PC-3 (cell line): ENCODE measurements around the gene COL4A1. TPM values are rescaled to one million over a fixed set of nuclear protein-coding genes. Genes with fewer than 3 reads are reported as not detected.

Experiments
- ATAC-seq: fragments of 200-7000 bp; cut with Tn5 transposase; 2 replicates; pipeline ENCODE4 v1.9.1; 2020; ENCODE audit warnings: mild to moderate bottlenecking, moderate library complexity
- BruUV-seq: library from RNA; stranded (reverse); fragments of 400-500 nt; replicated peaks from 2 replicates; lab custom pipeline; 2021; lab: Mats Ljungman, UMichigan
- CTCF ChIA-PET: fragments of 300-600 bp; sonication (Branson Sonifier 250); formaldehyde crosslinking; loops from one replicate; lab custom pipeline; 2022; ENCODE audit warnings: antibody characterized with exemption; lab: Charles Lee
- POLR2A ChIA-PET: fragments of 300-600 bp; sonication (Branson Sonifier 250); formaldehyde crosslinking; loops from one replicate; lab custom pipeline; 2022; ENCODE audit warnings: antibody characterized with exemption; ENCODE audit not compliant: unreplicated experiment; lab: Charles Lee
- DNase-seq: peaks from one replicate; pipeline ENCODE4 v3.0.0-alpha.2; 2015
- H2AFZ ChIP-seq: fragments of 300-600 bp; sonication (generic); 2 replicates; pipeline ENCODE4 v1.6.0; 2016; ENCODE audit warnings: antibody characterized with exemption, low read length
- H3F3A ChIP-seq: fragments of 300-600 bp; sonication (generic); one replicate; pipeline ENCODE4 v1.6.0; 2017; ENCODE audit warnings: antibody characterized with exemption, low read length, control low read depth, mild to moderate bottlenecking; ENCODE audit not compliant: unreplicated experiment
- H3K27ac ChIP-seq: fragments of 300-600 bp; sonication (generic); 2 replicates; pipeline ENCODE4 v1.5.1; 2016; ENCODE audit warnings: mild to moderate bottlenecking, low read length
- H3K27me3 ChIP-seq: fragments of 300-600 bp; sonication (generic); 2 replicates; pipeline ENCODE4 v1.6.1; 2016; ENCODE audit warnings: low read length, mixed read lengths
- H3K36me3 ChIP-seq: fragments of 300-600 bp; sonication (generic); 2 replicates; pipeline ENCODE4 v1.6.1; 2016; ENCODE audit warnings: low read depth, mixed run types, low read length, mixed read lengths
- H3K4me1 ChIP-seq: fragments of 300-600 bp; sonication (generic); 2 replicates; pipeline ENCODE4 v1.5.1; 2016; ENCODE audit warnings: low read length; ENCODE audit not compliant: insufficient read depth
- H3K4me2 ChIP-seq: fragments of 300-600 bp; sonication (generic); 2 replicates; pipeline ENCODE4 v1.6.0; 2016; ENCODE audit warnings: low read length
- H3K4me3 ChIP-seq: fragments of 300-600 bp; sonication (generic); 2 replicates; pipeline ENCODE4 v1.5.1; 2016; ENCODE audit warnings: mild to moderate bottlenecking, low read length, mixed read lengths
- H3K79me2 ChIP-seq: fragments of 300-600 bp; sonication (generic); 2 replicates; pipeline ENCODE4 v1.6.1; 2017; ENCODE audit warnings: low read length, mixed read lengths
- H3K9ac ChIP-seq: fragments of 300-600 bp; sonication (generic); 2 replicates; pipeline ENCODE4 v1.6.0; 2016; ENCODE audit warnings: mild to moderate bottlenecking, low read length
- H3K9me2 ChIP-seq: fragments of 300-600 bp; sonication (generic); replicated peaks from 2 replicates; pipeline ENCODE4 v1.6.1; 2016; ENCODE audit warnings: mixed run types, low read length, mixed read lengths
- H3K9me3 ChIP-seq: fragments of 300-600 bp; sonication (generic); 2 replicates; pipeline ENCODE4 v1.6.1; 2016; ENCODE audit warnings: low read length, mixed read lengths
- H4K20me1 ChIP-seq: fragments of 300-600 bp; sonication (generic); 2 replicates; pipeline ENCODE4 v1.6.1; 2016; ENCODE audit warnings: low read length, mixed read lengths
- CTCF ChIP-seq: fragments of 300-600 bp; sonication (generic); conservative IDR thresholded peaks from 2 replicates; pipeline ENCODE4 v1.5.1; 2017; ENCODE audit warnings: antibody characterized with exemption, low read depth, mild to moderate bottlenecking, low read length
- EZH2 ChIP-seq: fragments of 300-600 bp; sonication (generic); IDR thresholded peaks from one replicate; pipeline ENCODE4 v1.6.1; 2017; ENCODE audit warnings: antibody characterized with exemption, mild to moderate bottlenecking, low read length; ENCODE audit not compliant: unreplicated experiment
- EZH2phosphoT487 ChIP-seq: fragments of 300-600 bp; sonication (generic); IDR thresholded peaks from 2 replicates; pipeline ENCODE4 v1.6.1; 2018; ENCODE audit warnings: mild to moderate bottlenecking, antibody characterized with exemption, low read length, borderline replicate concordance
- intact Hi-C: fragments of 100-400 bp; cut with micrococcal nuclease; formaldehyde crosslinking; loops from 2 replicates; pipeline ENCODE4 v1.9.0; 2023
- total RNA-seq: library from RNA; depleted of rRNA; stranded (reverse); fragments of >200 nt; gene quantifications from 2 replicates; pipeline ENCODE4 v1.2.3, GENCODE V29; 2014

The COL4A1 gene
- total RNA-seq, 1 experiment from 2014 or later = 48.7 TPM

- no peaks in the 10 kb centered on the region for H3K9me2 ChIP-seq
- ATAC-seq (no peak), DNase-seq (no peak)
- POLR2A ChIA-PET = interaction anchor here (0.6 kb wide), 1 partner anchor 68 kb away, joined by 7 read pairs; no protein-coding TSS in a partner anchor
- no peak overlapping the region for H2AFZ ChIP-seq
- H3K4me2 ChIP-seq = no peak overlapping the region
- no peaks in the 10 kb centered on the region for H3K79me2 ChIP-seq
- H3F3A ChIP-seq = no peaks in the 10 kb centered on the region
- H3K27ac ChIP-seq = no peak overlapping the region
- H4K20me1 ChIP-seq = no peaks in the 10 kb centered on the region
- BruUV-seq = no TSS peak
- no peak overlapping the region for H3K4me3 ChIP-seq
- intact Hi-C loops = no loop called here
- CTCF ChIA-PET = no interaction called here
- H3K27me3 ChIP-seq = no peaks in the 10 kb centered on the region
- H3K9me3 ChIP-seq = no peaks in the 10 kb centered on the region
- no peak for TF ChIP-seq CTCF
- no peak for TF ChIP-seq EZH2phosphoT487
- TF ChIP-seq EZH2 = no peak
- no peaks in the 10 kb centered on the region for H3K36me3 ChIP-seq
- H3K9ac ChIP-seq = no peak overlapping the region
- H3K4me1 ChIP-seq = peaks cover 22% of the 10 kb centered on the region
Observed at GRCh38 chr13:110132225-110132982, 174.6 kb downstream of the COL4A1 start.

- no TSS peak for BruUV-seq
- no peak for ATAC-seq
- H3K27ac ChIP-seq = no peak overlapping the region
- H3K79me2 ChIP-seq = no peaks in the 10 kb centered on the region
- no peaks in the 10 kb centered on the region for H3K36me3 ChIP-seq
- DNase-seq = no peak
- no peaks in the 10 kb centered on the region for H3K9me2 ChIP-seq
- H3F3A ChIP-seq = no peaks in the 10 kb centered on the region
- TF ChIP-seq CTCF (no peak), EZH2 (no peak)
- H4K20me1 ChIP-seq = no peaks in the 10 kb centered on the region
- H3K9ac ChIP-seq = no peak overlapping the region
- POLR2A ChIA-PET = no interaction called here
- no peak overlapping the region for H2AFZ ChIP-seq
- no peaks in the 10 kb centered on the region for H3K27me3 ChIP-seq
- intact Hi-C loops = no loop called here
- CTCF ChIA-PET = interaction anchor here (0.6 kb wide), 1 partner anchor 1522 kb away, joined by 3 read pairs; no protein-coding TSS in a partner anchor
- H3K4me3 ChIP-seq = no peak overlapping the region
- no peaks in the 10 kb centered on the region for H3K9me3 ChIP-seq
- H3K4me1 ChIP-seq = peaks cover 25% of the 10 kb centered on the region
- no peak overlapping the region for H3K4me2 ChIP-seq
Observed at GRCh38 chr13:110131424-110131823, 175.5 kb downstream of the COL4A1 start.

GRCh38 chr13:110130431-110130830 is 176.5 kb downstream of the COL4A1 start:
- Histone ChIP-seq H2AFZ (no peak overlapping the region), H3K79me2 (no peaks in the 10 kb centered on the region), H3F3A (no peaks in the 10 kb centered on the region), H3K9me2 (no peaks in the 10 kb centered on the region), H3K27ac (no peak overlapping the region), H3K4me3 (no peak overlapping the region), H3K4me1 (peaks cover 34% of the 10 kb centered on the region), H3K27me3 (no peaks in the 10 kb centered on the region), H3K9ac (no peak overlapping the region), H3K9me3 (no peaks in the 10 kb centered on the region), H3K4me2 (no peak overlapping the region), H4K20me1 (no peaks in the 10 kb centered on the region), H3K36me3 (no peaks in the 10 kb centered on the region)
- intact Hi-C loops = no loop called here
- TF ChIP-seq EZH2 (no peak), CTCF (no peak), EZH2phosphoT487 (no peak)
- POLR2A ChIA-PET = no interaction called here
- DNase-seq (no peak), ATAC-seq (no peak)
- no TSS peak for BruUV-seq
- CTCF ChIA-PET = interaction anchor here (0.6 kb wide), 1 partner anchor 1521 kb away, joined by 3 read pairs; no protein-coding TSS in a partner anchor
